Stimulated activated CD8-positive, alpha-beta memory T cell treated with anti-CD3 and anti-CD28 coated beads, Interleukin-4, amount 100 ng/mL, for 4 hours (primary cell): ENCODE data around the gene SCO2.

Experiments
- DNase-seq, 2 donors: peaks; one replicate each; pipeline ENCODE4 v3.0.0-alpha.2; 2020; ENCODE audit warnings: low read depth in 2 of 2, low spot score in 1 of 2

The SCO2 gene

DNA sequence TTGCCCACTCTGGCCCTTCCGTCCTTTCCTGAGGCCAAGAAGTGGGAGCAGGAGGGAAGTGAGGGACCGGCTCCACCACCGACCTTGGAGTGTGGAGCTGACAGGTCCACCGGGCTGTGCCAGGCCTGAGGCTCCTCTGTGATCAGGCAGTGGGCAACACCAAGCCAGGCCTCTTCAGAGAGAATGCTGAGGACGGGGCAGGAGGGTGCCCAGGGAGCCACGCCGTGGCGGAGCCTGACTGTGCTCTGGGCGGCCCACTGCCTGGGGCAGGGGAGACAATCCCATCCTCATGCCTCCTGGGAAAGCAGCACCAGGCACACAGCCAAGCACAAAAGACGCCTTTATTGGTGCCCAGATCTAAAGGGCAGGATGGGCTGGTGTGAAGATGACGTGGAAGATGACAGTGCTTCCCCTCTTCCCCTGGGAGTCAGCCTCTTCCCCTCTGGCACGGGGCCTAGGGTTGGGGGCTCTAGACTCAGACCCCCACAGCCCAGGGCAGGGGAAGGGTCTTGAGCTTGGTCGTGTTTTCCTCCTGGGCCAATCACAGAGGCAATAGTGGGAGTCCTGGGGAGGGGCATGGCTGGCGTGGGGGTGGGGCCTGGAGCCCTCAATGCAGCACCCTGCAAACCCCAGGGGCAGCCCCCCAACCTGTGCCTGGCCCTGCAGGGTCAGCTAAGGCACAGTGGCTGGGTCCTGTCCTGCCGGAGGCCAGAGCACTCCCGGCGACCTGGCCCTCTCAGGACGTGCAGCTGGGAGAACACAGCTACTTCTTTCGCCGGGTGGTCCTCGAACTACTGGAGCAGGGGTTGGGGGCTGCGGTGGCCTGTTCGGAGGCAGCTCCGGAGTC lies 22.5 kb downstream of the SCO2 start:
- no peak for DNase-seq

DNA sequence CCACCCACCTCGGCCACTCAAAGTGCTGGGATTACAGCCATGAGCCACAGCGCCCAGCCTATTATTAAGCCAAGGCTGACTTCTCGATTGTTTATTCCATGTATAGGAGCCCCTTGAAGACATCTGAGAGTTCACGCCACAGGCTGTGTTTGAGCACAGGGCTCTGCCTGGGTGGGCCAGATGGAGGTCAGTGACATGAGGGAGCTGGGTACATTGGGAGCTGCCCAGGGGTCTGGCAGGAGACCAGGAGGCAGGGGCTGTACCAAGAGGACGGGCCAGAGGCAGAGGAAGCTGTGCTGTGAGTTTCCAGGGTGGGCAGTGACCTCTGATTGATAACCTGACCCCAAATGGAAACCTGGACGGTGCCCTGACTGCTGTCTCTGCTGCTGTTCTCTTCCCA lies 23.3 kb downstream of the SCO2 start:
- DNase-seq: no peak

DNA sequence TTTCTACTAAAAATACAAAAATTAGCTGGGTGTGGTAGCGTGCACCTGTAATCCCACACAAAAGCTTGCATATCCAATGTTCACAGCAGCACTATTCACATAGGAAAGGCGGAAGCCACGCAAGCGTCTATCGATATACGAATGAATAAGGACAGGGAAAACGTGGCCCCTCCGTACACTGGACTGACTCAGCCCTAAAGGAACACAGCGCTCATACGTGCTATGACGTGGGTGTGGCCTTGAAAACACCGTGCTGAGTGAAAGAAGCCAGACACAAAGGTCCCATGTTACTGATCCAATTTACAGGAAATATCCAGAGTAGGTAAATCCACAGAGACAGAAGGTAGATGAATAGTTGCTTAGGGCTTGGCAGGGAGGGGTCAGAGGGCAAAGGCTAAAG lies 24.9 kb downstream of the SCO2 start:
- DNase-seq: no peak

DNA sequence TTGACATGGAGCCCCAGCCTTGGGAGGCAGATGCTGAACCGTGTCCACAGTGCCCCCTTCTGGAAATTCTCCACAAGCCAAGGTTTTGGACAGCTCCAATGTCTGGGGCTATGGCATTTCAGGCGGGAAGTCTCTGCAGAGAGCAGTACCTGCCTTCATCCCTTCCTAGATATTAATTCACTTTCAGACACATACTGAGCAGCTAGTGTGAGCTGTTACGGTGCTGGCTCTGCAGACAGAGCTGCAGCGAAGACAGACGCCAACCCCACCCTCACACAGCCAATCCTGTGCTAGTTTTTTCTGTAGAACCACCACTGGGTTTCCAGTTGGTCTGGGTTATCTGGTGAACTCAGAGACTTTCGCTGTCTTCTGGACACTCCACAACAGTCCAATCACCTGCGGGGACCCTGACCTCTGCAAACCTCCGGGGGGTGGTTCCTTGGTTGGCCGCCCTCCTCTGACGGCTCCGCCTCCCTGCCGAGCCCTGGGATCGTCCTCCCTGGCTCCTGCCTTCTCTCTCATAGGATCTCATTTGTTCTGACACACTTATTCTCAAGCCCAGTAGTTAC lies 27.0 kb downstream of the SCO2 start:
- DNase-seq: peak; percentile 42 to 49

DNA sequence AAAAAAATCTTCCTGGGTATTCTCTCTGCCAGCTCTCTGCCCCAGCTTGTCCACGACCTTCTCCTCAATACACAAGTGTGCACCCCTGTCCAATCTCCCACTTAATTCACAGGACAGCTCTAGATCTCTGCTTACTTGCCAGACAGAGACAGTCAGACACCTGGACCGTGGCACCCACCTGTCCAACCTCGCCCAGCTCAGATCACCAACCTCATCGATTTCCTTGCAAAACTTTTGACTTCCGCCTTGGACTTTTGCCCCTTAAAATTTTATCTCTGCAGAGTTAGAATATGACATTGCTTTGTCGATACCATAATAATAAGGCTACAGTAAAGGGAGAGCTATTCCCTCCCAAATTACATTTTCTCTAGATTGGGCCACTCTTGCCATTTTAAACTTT lies 28.3 kb downstream of the SCO2 start:
- no peak for DNase-seq

DNA sequence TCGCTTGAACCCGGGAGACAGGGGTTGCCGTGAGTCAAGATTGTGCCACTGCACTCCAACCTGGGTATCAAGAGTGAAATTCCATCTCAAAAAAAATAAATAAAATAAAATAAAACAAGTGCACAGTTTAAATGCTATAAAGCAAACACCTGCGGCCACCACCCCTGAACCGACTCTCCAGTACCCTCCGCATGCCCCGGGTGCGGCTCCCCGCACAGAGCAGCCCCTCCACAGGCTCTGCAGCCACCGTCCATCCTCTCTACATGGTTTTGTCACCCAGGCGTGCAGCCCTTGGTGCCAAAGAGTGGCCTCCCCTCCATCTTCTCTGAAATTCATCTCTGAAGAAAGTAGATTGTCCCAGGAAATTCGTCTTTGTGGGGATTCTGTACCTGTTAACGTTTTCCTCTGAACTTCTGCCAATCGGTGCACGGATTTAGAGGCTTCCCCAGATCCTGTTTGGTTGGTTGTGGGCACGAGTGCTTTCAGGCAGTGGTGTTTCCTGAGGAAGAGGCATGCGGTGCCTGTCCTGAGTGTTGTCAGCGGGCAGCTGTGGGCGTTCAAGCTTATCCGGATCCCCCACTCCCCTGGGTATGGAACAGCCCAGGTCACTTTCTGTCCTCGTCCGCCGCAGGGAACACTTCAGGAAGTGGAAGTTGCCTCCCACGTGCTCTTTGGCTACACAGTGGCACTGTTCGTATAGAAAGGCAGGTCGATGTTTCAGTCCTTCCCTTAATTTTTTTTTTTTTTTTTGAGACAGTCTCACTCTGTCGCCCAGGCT lies 34.7 kb downstream of the SCO2 start:
- DNase-seq: no peak

DNA sequence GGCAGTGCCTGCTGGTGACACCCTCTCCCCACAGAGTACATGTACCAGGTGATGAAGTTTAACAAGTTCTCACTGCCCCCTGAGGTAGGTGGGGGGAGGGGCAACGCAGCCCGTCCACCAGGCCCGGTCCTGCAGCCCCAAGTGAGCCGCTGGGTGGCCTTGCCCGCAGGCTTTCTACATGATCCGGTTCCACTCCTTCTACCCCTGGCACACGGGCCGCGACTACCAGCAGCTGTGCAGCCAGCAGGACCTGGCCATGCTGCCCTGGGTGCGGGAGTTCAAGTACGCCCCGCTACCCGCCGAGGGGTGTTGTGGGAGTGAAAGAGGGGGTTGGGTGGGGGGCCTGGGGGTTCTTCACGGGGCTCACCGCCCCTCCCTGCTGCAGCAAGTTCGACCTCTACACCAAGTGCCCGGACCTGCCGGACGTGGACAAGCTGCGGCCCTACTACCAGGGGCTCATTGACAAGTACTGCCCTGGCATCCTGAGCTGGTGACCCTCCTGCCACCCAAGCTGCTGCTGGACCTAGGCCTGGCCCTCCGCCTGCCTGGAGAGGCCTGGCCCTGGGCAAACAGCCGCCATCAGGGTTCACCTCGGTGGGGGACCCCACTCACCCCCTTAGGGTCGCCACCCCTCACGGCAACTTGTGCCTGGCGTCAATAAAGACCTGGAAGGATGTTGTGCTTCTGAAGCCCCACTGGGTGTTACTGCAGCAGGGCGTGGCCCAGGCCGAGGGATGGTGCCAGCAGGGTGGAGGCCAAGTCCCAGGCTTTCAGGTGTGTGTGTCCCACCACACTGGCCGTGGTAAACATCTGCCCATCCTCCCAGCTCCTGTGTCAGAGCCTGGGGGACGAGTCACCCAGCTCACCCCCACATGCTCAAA lies 35.8 kb downstream of the SCO2 start:
- no peak for DNase-seq

DNA sequence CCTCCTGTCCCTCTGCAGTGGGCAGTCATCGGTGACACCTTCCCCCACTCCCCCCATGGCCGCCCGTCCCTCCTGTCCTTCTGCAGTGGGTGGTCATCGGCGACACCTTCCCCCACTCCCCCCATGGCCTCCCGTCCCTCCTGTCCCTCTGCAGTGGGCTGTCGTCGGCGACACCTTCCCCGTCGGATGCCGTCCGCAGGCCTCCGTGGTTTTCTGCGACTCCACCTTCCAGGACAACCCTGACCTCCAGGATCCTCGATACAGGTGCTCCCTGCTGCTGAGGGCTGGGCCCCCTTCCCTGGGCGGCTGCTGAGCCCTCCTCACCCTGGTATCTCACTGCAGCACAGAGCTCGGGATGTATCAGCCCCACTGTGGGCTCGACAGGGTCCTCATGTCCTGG lies 36.5 kb downstream of the SCO2 start:
- no peak for DNase-seq

DNA sequence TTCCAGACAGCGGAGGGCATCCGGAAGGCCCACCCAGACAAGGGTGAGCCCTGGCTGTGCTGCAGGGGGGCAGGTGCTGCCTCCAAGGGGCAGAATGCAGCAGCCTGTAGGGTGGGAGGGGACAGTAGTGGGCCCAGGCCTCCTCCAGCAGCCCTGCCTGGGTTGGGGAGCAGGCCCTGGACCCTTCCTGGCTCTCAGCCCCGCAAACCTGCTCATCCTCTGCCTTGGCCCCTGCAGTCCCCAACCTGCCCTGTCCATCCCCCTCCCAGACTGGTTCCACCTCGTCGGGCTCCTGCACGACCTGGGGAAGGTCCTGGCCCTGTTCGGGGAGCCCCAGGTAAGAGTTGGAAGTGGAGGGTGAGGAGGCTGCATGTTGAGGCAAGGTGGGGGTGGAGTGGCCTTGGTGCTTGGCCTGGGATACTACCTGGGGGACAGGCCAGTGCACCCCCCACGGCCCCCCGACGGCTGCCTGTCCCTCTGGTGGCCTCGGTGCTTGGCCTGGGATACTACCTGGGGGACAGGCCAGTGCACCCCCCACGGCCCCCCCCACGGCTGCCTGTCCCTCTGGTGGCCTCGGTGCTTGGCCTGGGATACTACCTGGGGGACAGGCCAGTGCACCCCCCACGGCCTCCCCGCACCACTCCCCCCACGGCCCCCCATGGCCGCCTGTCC lies 37.3 kb downstream of the SCO2 start:
- DNase-seq: no peak

DNA sequence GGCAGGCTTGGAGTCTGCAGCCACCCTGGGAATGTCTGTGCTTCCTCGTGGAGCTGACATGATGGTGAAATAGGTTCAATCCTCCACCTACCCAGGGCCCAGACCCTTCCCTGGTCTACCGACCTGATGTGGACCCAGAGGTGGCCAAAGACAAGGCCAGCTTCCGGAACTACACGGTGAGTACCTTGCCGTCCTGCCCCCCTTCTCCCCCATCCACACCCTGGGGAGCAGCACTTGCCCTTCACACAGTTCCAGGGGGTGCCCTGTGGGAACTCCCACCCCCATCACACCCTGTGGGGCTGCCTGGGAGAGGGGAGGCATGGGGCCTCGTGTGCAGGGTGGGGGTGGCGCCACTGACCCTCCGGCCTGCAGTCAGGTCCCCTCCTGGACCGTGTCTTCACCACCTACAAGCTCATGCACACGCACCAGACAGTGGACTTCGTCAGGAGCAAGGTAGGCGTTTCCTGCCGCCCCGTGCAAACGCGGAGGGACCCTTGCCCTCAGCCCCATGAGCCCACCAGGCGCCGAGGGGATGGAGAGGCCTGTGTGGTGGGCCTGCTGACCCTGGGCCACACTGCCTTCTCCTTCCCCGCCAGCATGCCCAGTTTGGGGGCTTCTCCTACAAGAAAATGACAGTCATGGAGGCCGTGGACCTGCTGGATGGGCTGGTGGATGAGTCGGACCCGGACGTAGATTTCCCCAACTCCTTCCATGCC lies 38.0 kb downstream of the SCO2 start:
- no peak for DNase-seq

DNA sequence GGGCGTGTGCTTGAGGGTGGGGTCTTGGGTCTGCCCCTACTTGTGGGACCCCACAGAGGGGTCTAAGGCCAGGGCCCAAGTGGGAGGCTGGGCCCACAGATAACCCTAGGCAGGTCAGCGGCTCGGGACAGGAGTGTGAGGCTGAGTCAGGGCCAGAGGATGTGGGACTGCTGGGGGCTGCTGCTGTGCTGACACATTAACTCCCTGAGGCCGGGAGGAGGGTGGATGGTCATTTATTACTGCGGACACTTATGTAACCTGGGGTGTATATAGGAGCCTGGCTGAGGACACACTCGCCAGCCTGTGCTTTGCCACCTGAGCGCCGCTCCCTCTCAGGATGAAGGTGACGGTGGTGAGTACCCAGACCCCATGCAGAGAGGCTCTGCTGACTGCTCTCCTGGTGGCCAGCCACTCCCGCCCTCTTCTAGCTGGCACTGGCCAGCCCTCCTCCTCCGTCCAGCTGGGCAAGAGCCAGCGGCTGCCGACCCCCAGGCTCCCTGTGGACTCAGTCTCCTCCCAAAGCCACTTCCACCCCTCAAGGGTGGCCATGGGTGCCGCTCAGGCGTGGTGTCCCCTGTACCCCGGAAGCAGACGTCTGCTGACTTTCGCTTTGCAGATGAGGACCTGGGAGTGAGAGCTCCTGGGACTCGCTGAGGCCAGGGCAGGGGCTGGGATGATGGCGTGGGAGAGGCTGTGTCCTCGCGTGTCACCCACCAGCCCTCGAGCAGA lies 38.7 kb downstream of the SCO2 start, which contains the start of gene MIOX:
Gene MIOX (plus strand): TSS at position 299 of the 729 bp plus-strand sequence. CDS start 39 bp downstream, at position 338.
- no peak for DNase-seq

DNA sequence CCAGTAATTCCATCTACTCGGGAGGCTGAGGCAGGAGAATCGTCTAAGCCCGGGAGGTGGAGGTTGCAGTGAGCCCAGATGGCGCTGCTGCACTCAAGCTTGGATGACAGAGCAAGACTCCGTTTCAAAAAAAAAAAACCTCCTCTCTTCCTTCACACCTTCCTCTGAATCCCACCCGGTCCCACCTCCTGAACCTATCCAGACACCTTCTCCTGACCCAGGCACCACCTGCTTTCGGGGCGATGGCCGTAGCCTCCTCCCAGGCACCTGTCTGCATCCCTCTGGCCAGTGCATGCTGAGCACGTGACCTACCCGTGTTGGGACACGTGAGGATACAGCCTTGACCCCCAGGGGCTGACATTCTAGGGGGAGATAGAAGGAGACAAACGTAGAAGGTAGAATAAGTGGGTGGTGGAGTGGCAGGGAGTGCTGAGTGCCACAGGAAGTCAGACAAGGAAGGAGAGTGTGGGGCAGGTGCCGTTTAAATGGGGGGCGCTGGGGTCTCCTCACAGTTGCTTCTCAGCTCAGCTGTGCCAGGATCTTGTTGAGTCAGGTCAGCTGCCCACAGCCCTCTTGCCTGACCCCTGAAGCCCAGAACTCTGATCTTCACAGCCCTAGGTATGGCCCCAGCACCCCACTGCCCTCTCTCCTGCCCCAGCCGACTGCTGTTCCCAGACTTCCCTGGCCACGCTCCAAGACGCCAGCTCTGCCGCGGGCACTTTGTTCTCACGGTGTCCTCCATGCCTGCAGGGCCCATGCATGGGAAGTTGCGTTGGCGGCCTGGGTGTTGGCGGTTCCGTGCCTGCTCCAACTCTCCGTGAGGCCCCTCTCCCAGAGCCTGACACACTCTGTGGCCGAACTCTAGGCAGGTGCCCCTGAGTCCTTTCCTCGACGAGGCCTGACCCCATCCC lies 39.9 kb downstream of the SCO2 start:
- DNase-seq: no peak

DNA sequence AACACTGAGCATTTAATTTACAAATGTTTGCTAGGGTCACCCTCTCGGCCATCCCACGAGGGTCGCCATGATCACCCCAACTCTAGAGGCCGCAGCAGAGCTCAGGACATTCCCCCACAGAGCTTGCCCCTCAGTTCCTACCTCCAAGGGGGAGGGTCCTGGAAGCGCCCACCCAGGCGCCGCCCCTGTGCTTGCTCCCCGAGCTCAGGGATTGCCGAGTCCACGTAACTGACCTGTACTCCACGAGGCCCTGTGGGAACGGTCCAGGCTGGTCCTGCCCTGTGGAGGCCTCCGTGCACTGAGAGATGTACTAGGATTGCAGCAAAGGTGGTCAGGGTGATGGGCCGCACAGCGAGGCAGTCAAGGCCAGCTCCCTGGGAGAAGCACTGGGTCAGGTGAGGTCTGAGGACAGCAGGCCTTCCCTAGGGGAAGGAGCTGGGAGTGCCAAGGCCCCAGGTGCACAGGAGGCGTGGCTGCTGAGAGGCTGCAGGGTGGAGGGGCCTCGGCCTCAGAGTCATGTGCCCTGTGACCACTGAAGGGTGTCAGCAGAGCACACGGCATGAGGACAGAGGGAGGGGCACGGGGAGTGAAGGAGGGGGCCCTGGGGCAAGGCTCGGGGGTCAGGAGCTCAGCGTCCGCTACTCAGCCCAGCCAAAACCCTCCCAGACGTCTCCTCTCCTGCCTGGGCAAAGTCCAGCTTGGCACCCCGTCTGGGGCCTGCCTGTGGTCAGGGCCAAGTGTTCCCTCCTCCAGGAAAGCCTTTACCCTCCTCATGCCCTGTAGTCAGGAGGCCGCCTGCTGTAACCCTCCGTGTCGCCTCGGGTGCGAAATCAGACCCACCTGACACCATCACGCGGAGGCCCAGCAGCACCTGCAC lies 41.2 kb downstream of the SCO2 start:
- DNase-seq: no peak

DNA sequence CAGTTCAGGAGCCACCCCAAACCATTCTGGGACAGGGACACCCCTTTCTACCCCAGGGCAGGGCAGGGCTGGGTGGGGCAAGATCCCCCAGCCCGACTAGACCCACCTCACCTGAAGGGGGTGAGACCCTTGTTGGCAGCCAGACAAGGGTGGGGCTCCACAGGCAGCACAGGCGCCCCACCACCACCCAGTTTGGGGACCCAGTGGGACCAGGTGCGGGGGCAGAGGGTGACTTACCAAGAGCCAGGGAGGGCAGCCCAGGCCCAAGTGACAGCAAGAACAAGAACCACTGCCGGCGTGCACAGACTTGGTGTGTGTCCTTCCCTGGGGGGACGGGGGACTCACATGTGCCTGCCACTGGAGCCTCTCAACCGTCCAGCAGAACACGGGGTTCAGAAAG lies 41.8 kb downstream of the SCO2 start:
- DNase-seq: no peak

DNA sequence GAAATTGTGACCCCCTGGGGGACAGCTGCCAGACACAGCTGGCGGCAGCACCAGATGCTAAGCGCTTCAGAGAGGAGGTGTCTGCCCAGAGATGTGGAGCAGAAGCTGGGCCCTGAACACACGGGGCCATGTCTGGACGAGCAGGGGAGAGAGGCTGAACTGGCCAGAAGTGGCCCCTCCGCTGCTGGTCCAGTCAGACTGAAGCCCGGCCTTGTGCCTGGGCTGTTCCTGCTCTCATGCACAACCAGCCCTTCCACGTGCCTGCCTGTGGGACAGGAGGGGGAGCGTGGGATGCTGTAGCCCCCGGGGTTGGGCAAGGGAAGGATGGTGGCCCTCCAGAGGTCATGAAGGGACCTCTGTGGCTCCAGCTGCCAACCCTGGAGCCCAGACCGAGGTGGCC lies 42.3 kb downstream of the SCO2 start:
- no peak for DNase-seq

DNA sequence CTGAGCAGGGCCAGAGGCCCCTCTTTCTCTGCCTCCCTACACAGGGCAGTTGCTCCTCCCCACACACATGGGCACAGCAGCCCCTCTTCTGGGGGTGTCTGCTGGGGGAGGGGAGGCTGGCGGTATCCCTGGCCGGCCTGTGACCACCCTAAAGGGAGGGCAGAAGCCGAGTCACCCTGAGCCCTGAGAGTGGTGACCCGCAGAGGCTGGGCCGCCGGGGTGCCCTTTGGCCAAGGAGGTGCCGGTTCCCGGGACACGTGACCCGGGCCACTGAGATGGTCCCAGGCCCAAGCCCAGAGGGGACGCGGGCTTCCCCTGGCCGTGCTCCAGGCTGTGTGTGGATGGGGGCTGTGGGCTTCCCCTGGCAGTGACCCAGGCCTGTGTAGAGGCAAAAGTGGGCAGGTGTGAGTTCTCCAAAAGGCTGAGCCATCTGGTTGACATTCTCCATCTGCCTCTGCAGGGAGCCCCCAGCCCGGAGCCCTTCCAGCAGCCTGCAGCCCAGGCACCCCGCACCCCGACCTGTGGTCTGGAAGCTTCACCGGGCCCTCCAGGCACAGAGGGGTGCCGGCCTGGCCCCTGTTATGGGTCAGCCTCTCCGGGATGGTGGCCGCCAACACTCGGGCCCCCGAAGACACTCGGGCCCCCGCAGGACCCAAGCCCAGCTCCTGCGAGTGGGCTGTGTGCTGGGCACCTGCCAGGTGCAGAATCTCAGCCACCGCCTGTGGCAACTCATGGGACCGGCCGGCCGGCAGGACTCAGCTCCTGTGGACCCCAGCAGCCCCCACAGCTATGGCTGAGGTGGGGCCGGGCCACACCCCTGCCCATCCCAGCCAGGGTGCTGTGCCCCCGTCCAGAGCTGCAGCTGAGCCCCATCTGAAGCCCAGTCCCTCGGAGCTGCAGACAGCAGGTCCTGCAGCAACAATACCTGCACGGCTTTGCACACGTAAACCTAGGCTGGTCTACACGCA lies 43.0 kb downstream of the SCO2 start:
- DNase-seq: no peak
